Mammary epithelial cell (primary cell): ENCODE results near the gene TENM4.
"Not testable (repeated sequence)": the region's sequence is repeated elsewhere in the genome, so short reads cannot be mapped to it uniquely, and the experiment has no call there.

Experiments
- CTCF ChIP-seq, 2 donors: IDR thresholded peaks in 1 of 2; conservative IDR thresholded peaks in 1 of 2; 2 replicates each; pipeline ENCODE4 v1.5.1; 2011 to 2012; ENCODE audit warnings: inconsistent platforms in 2 of 2, low read length in 2 of 2, mild to moderate bottlenecking in 2 of 2, control low read depth in 1 of 2, low read depth in 1 of 2; ENCODE audit not compliant: insufficient read depth in 1 of 2; ENCODE audit errors: extremely low read depth in 1 of 2
- EZH2 ChIP-seq: IDR thresholded peaks from 2 replicates; pipeline ENCODE4 v1.6.1; 2012; ENCODE audit warnings: low read length, inconsistent platforms, borderline replicate concordance

GRCh38 chr11:78879094-78879980 is 561.5 kb downstream of the TENM4 start:
- TF ChIP-seq CTCF (conservative IDR thresholded peaks at IDR 0.05 in 1 of 2, IDR thresholded peaks at IDR 0.05 in 1 of 2; ENCODE audit: extremely low read depth in 1 of 2, insufficient read depth in 1 of 2, low read depth in 1 of 2, low read length in 2 of 2); EZH2: not testable (repeated sequence)
